OCI-LY1 (cell line): ENCODE measurements around the gene CDC42BPA.

ENCODE experiments used
- H2AFZ ChIP-seq: fragments of 200-600 bp; sonication (generic), shearing (Covaris generic); 2 replicates; pipeline ENCODE4 v1.6.0; 2014; ENCODE audit warnings: antibody characterized with exemption, mild to moderate bottlenecking, low read length
- H3F3A ChIP-seq: fragments of 200-600 bp; sonication (generic), shearing (Covaris generic); 2 replicates; pipeline ENCODE4 v1.6.0; 2014; ENCODE audit warnings: mild to moderate bottlenecking, antibody characterized with exemption, low read length, moderate library complexity; ENCODE audit not compliant: insufficient read depth
- H3K27ac ChIP-seq: fragments of 200-600 bp; sonication (generic); 2 replicates; pipeline ENCODE4 v1.5.1; 2014; ENCODE audit warnings: low read length, mixed run types, mild to moderate bottlenecking, low read depth; ENCODE audit not compliant: poor library complexity, severe bottlenecking
- H3K27me3 ChIP-seq: fragments of 200-600 bp; sonication (generic); 2 replicates; pipeline ENCODE4 v1.6.0; 2014; ENCODE audit warnings: antibody characterized with exemption, mild to moderate bottlenecking, low read length, moderate library complexity; ENCODE audit not compliant: insufficient read depth
- H3K36me3 ChIP-seq: fragments of 200-600 bp; sonication (generic); 2 replicates; pipeline ENCODE4 v1.6.1; 2014; ENCODE audit warnings: mild to moderate bottlenecking, antibody characterized with exemption, low read length, moderate library complexity, mixed read lengths; ENCODE audit not compliant: insufficient read depth
- H3K4me1 ChIP-seq: fragments of 200-600 bp; sonication (generic); 2 replicates; pipeline ENCODE4 v1.5.1; 2014; ENCODE audit warnings: mild to moderate bottlenecking, low read length, moderate library complexity; ENCODE audit not compliant: insufficient read depth, severe bottlenecking
- H3K4me2 ChIP-seq: fragments of 200-600 bp; sonication (generic), shearing (Covaris generic); 2 replicates; pipeline ENCODE4 v1.6.1; 2014; ENCODE audit warnings: low read length
- H3K4me3 ChIP-seq: fragments of 200-600 bp; sonication (generic); 2 replicates; pipeline ENCODE4 v1.5.1; 2014; ENCODE audit warnings: low read length, low read depth, mild to moderate bottlenecking, mixed read lengths; ENCODE audit not compliant: poor library complexity, severe bottlenecking
- H3K79me2 ChIP-seq: fragments of 200-600 bp; shearing (Covaris generic); 2 replicates; pipeline ENCODE4 v1.6.1; 2016; ENCODE audit warnings: mixed run types, low read length, mixed read lengths; ENCODE audit not compliant: insufficient read depth
- H3K9ac ChIP-seq: fragments of 200-600 bp; sonication (generic), shearing (Covaris generic); 2 replicates; pipeline ENCODE4 v1.6.1; 2014; ENCODE audit warnings: mild to moderate bottlenecking, low read length, mixed read lengths
- H3K9me2 ChIP-seq: fragments of 200-600 bp; sonication (generic), shearing (Covaris generic); 2 replicates; pipeline ENCODE4 v1.6.1; 2014; ENCODE audit warnings: low read depth, mild to moderate bottlenecking, low read length, mixed read lengths
- H3K9me3 ChIP-seq: fragments of 200-600 bp; shearing (Covaris generic); 2 replicates; pipeline ENCODE4 v1.6.1; 2014; ENCODE audit warnings: low read length, mixed read lengths
- H4K20me1 ChIP-seq: fragments of 200-600 bp; sonication (generic), shearing (Covaris generic); 2 replicates; pipeline ENCODE4 v1.6.0; 2016; ENCODE audit warnings: mild to moderate bottlenecking, low read length; ENCODE audit not compliant: insufficient read depth
- CTCF ChIP-seq: fragments of 200-600 bp; sonication (generic), shearing (Covaris generic); IDR thresholded peaks from 2 replicates; pipeline ENCODE4 v1.5.1; 2017; ENCODE audit warnings: mild to moderate bottlenecking, antibody characterized with exemption, low read length, moderate library complexity, mixed read lengths
- EZH2 ChIP-seq: fragments of 200-600 bp; sonication (generic), shearing (Covaris generic); IDR thresholded peaks from 2 replicates; pipeline ENCODE4 v1.8.0; 2017; ENCODE audit warnings: borderline replicate concordance, mixed run types, mild to moderate bottlenecking, antibody characterized with exemption, low read length, moderate library complexity, mixed read lengths

Gene CDC42BPA

GRCh38 chr1:227318853-227319607 lies 738 bp upstream of the CDC42BPA start:
- TF ChIP-seq CTCF: no peak
- no peak for TF ChIP-seq EZH2
- no peak overlapping the region for H3K9ac ChIP-seq

GRCh38 chr1:227317523-227318015 lies 723 bp downstream of the CDC42BPA start:
- Histone ChIP-seq H3K4me1 (no peaks in the 10 kb centered on the region), H2AFZ (no peak overlapping the region), H3K36me3 (no peaks in the 10 kb centered on the region), H3K9ac (no peak overlapping the region), H3K27me3 (no peaks in the 10 kb centered on the region), H3K4me3 (no peak overlapping the region), H3K9me2 (no peaks in the 10 kb centered on the region), H3K9me3 (no peaks in the 10 kb centered on the region), H3F3A (no peaks in the 10 kb centered on the region), H4K20me1 (no peaks in the 10 kb centered on the region), H3K4me2 (no peak overlapping the region), H3K27ac (no peak overlapping the region), H3K79me2 (no peaks in the 10 kb centered on the region)
- TF ChIP-seq CTCF (no peak), EZH2 (no peak)

More at GRCh38 chr1:227318853-227319607, 738 bp upstream of the CDC42BPA start:
- Histone ChIP-seq H3K4me3 (no peak overlapping the region), H3K9me2 (no peaks in the 10 kb centered on the region), H3K79me2 (no peaks in the 10 kb centered on the region), H3F3A (no peaks in the 10 kb centered on the region), H3K4me1 (no peaks in the 10 kb centered on the region), H3K27me3 (peaks cover 3% of the 10 kb centered on the region; the same call in 1 of the 2 replicates), H2AFZ (no peak overlapping the region), H3K36me3 (no peaks in the 10 kb centered on the region), H3K27ac (no peak overlapping the region), H3K4me2 (no peak overlapping the region), H3K9me3 (no peaks in the 10 kb centered on the region), H4K20me1 (no peaks in the 10 kb centered on the region)

- no peaks in the 10 kb centered on the region for H3K36me3 ChIP-seq
- no peak overlapping the region for H3K9ac ChIP-seq
- no peaks in the 10 kb centered on the region for H3K9me3 ChIP-seq
- no peaks in the 10 kb centered on the region for H3K27me3 ChIP-seq
- H3K4me1 ChIP-seq: no peaks in the 10 kb centered on the region
- no peak for TF ChIP-seq CTCF
- no peak for TF ChIP-seq EZH2
- H3K27ac ChIP-seq: no peak overlapping the region
- H3K79me2 ChIP-seq: no peaks in the 10 kb centered on the region
- no peaks in the 10 kb centered on the region for H3F3A ChIP-seq
- H2AFZ ChIP-seq: no peak overlapping the region
- no peak overlapping the region for H3K4me3 ChIP-seq
- no peaks in the 10 kb centered on the region for H4K20me1 ChIP-seq
- no peaks in the 10 kb centered on the region for H3K9me2 ChIP-seq
- no peak overlapping the region for H3K4me2 ChIP-seq
Observed at GRCh38 chr1:227317011-227317451, 1.3 kb downstream of the CDC42BPA start.
